Transverse colon (tissue), 4 donors: Measurements from ENCODE around the gene CLDN19. TPM values are rescaled to one million over a fixed set of nuclear protein-coding genes. Genes with fewer than 3 reads are reported as not detected.

Experiments used
- DNase-seq: peaks from one replicate; pipeline ENCODE4 v3.0.0-alpha.2; 2019
- H3K27ac ChIP-seq, 4 donors: fragments of 200-600 bp; sonication (generic); 2 replicates each; pipeline ENCODE4 v1.5.1; 2016 to 2018; ENCODE audit warnings: inconsistent platforms in 4 of 4
- H3K27me3 ChIP-seq: fragments of 200-600 bp; sonication (generic); 2 replicates; pipeline ENCODE4 v1.5.1; 2017; ENCODE audit warnings: inconsistent platforms
- H3K36me3 ChIP-seq, 4 donors: fragments of 200-600 bp; sonication (generic); 2 replicates each; pipeline ENCODE4 v1.5.1; 2017 to 2019; ENCODE audit warnings: inconsistent platforms in 4 of 4
- H3K4me1 ChIP-seq, 4 donors: fragments of 200-600 bp; sonication (generic); 2 replicates each; pipeline ENCODE4 v1.5.1; 2017 to 2020; ENCODE audit warnings: inconsistent platforms in 4 of 4
- H3K4me3 ChIP-seq, 4 donors: fragments of 200-600 bp; sonication (generic); 1 replicate in 1 of 4; 2 replicates in 3 of 4; pipeline versions ENCODE4 v1.5.1 to v1.6.1; 2017 to 2019; ENCODE audit warnings: inconsistent platforms in 4 of 4
- H3K9me3 ChIP-seq, 2 donors: fragments of 200-600 bp; sonication (generic); 2 replicates each; pipeline ENCODE4 v1.5.1; 2017 to 2019; ENCODE audit warnings: inconsistent platforms in 2 of 2
- EP300 ChIP-seq: sonication (generic); formaldehyde crosslinking; IDR thresholded peaks from one replicate; pipeline ENCODE4 v1.6.1; 2017; ENCODE audit warnings: antibody characterized with exemption, low read depth
- POLR2A ChIP-seq: fragments of 450-650 bp; IDR thresholded peaks from one replicate; pipeline ENCODE4 v1.6.1; 2016; ENCODE audit warnings: antibody characterized with exemption, mild to moderate bottlenecking, moderate library complexity
- POLR2AphosphoS5 ChIP-seq, 3 donors: sonication (generic); formaldehyde crosslinking; IDR thresholded peaks; one replicate each; pipeline ENCODE4 v1.6.1; 2016; ENCODE audit warnings: antibody characterized with exemption in 3 of 3
- WGBS, 2 donors: methylation state at CpG; one replicate each; pipeline ENCODE4 v1.1.5; 2018; ENCODE audit warnings: low coverage in 1 of 2; 5-methylcytosine and 5-hydroxymethylcytosine counted together
- in situ Hi-C, 4 donors: fragments of 200-750 bp; cut with MboI; loops; one replicate each; pipeline versions ENCODE4 v1.15.0 to v1.15.1; 2017; ENCODE audit warnings: low sequenced_read_pairs in 3 of 4, low pct_ligation_motif_present in 1 of 4, low pct_unique_long_range_greater_than_20kb in 1 of 4
- intact Hi-C: fragments of 100-400 bp; cut with DNase I; formaldehyde crosslinking; loops from one replicate; pipeline ENCODE4 v1.15.1; 2023; ENCODE audit warnings: low total_unique reads
- total RNA-seq, 4 donors: library from RNA; depleted of rRNA; stranded (reverse); fragments of >200 nt; gene quantifications; one replicate each; pipeline ENCODE4 v1.1.0, GENCODE V29; 2016
- TF ChIP-seq, protein P1 (sequence below), 5 experiments: fragments of 200-600 bp in 3 of 5; fragments of 450-650 bp in 2 of 5; sonication (generic) in 3 of 5; IDR thresholded peaks; 1 replicate in 2 of 5; 2 replicates in 3 of 5; pipeline ENCODE4 v1.5.1; 2016 to 2017; ENCODE audit warnings: antibody characterized with exemption in 5 of 5, inconsistent platforms in 3 of 5, mild to moderate bottlenecking in 2 of 5, moderate library complexity in 1 of 5

CLDN19 gene
- under 1 TPM in 1 of 4 donors, not detected in 3; 0.27 TPM for total RNA-seq

- DNase-seq: no peak
- Histone ChIP-seq H3K27me3 (no peaks in the 10 kb centered on the region), H3K4me3 (no peak within 1 kb of the TSS), H3K27ac (no peak within 1 kb of the TSS), H3K36me3 (no peaks in the 10 kb centered on the region), H3K9me3 (no peaks in the 10 kb centered on the region), H3K4me1 (peaks cover 0 to 27% (median 7%) of the 10 kb centered on the region in 4 donors)
- in situ Hi-C loops: loop anchor here in 2 of 4 donors (10.0 to 25.0 kb wide), 3 partner anchors 165 to 603 kb away; partner anchors contain the start of gene FOXJ3 (in 1 of the 2)
- intact Hi-C loops: loop anchor here (10.0 kb wide), 1 partner anchor 45 kb away; no protein-coding TSS in a partner anchor
- no peak for TF ChIP-seq POLR2A
- TF ChIP-seq, protein P1, sequence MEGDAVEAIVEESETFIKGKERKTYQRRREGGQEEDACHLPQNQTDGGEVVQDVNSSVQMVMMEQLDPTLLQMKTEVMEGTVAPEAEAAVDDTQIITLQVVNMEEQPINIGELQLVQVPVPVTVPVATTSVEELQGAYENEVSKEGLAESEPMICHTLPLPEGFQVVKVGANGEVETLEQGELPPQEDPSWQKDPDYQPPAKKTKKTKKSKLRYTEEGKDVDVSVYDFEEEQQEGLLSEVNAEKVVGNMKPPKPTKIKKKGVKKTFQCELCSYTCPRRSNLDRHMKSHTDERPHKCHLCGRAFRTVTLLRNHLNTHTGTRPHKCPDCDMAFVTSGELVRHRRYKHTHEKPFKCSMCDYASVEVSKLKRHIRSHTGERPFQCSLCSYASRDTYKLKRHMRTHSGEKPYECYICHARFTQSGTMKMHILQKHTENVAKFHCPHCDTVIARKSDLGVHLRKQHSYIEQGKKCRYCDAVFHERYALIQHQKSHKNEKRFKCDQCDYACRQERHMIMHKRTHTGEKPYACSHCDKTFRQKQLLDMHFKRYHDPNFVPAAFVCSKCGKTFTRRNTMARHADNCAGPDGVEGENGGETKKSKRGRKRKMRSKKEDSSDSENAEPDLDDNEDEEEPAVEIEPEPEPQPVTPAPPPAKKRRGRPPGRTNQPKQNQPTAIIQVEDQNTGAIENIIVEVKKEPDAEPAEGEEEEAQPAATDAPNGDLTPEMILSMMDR (IDR thresholded peaks at IDR 0.05): no peak
- no peak for TF ChIP-seq POLR2AphosphoS5 (IDR thresholded peaks at IDR 0.05)
- TF ChIP-seq EP300: no peak
- WGBS, 2 donors: 71% methylated on average over 23 of the region's 27 CpGs; no CpG with 5 or more reads in 1 of the 2 donors
Observed at GRCh38 chr1:42739753-42740700, at the start of gene CLDN19. TSS of gene CLDN19 (minus strand) at chr1:42740236. CDS start at chr1:42740063, 173 bp downstream.

DNA sequence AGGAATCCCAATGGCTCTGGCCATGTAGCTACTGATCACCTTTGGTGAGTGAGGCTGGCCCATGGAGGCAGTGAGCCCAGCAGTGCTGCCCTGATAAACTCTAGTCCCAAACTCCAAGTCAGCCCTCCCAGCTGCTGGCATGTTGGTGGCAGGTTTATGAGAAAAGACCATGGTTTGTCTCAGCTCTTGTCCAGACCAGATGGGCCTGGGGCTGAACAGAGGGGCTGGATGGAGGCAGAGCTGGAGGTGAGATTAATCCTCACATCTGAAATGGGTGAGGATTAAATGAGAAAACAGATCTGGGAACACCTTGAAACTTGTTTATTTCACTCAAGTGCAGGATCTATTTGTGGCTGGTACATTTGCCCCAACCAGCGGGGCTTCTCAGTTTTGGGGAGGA is 48.0 kb upstream of the CLDN19 start:
- intact Hi-C loops: no loop called here
- in situ Hi-C loops: loop anchor here in 1 of 4 donors (25.0 kb wide), 1 partner anchor 274 kb away; no protein-coding TSS in a partner anchor
- TF ChIP-seq POLR2A (no peak), EP300 (no peak), POLR2AphosphoS5 (IDR thresholded peaks at IDR 0.05) (no peak)
- TF ChIP-seq, protein P1 (IDR thresholded peaks at IDR 0.05): no peak
- 100% methylated on average over 1 of the region's 1 CpG for WGBS, 2 donors
- H3K9me3 ChIP-seq: no peaks in the 10 kb centered on the region
- no peaks in the 10 kb centered on the region for H3K36me3 ChIP-seq
- peaks cover 0 to 11% (median 6%) of the 10 kb centered on the region in 4 donors for H3K4me1 ChIP-seq
- peaks cover 11% of the 10 kb centered on the region for H3K27me3 ChIP-seq
- H3K27ac ChIP-seq: no peak overlapping the region
- no peak overlapping the region for H3K4me3 ChIP-seq
- DNase-seq: no peak

GRCh38 chr1:42786097-42786496 is 46.1 kb upstream of the CLDN19 start:
- TF ChIP-seq POLR2A: no peak
- TF ChIP-seq, protein P1 (IDR thresholded peaks at IDR 0.05): no peak
- TF ChIP-seq EP300: no peak
- no peak for TF ChIP-seq POLR2AphosphoS5 (IDR thresholded peaks at IDR 0.05)
- no peak for DNase-seq
- in situ Hi-C loops (loop anchor here in 1 of 4 donors (25.0 kb wide), 1 partner anchor 276 kb away; no protein-coding TSS in a partner anchor), intact Hi-C loops (no loop called here)
- Histone ChIP-seq H3K27ac (no peak overlapping the region), H3K27me3 (peaks cover 11% of the 10 kb centered on the region), H3K4me1 (peaks cover 0 to 11% (median 6%) of the 10 kb centered on the region in 4 donors), H3K36me3 (no peaks in the 10 kb centered on the region), H3K9me3 (no peaks in the 10 kb centered on the region), H3K4me3 (no peak overlapping the region)
- WGBS, 2 donors: 87 to 92% methylated on average over 3 to 5 of the region's 5 CpGs

DNA sequence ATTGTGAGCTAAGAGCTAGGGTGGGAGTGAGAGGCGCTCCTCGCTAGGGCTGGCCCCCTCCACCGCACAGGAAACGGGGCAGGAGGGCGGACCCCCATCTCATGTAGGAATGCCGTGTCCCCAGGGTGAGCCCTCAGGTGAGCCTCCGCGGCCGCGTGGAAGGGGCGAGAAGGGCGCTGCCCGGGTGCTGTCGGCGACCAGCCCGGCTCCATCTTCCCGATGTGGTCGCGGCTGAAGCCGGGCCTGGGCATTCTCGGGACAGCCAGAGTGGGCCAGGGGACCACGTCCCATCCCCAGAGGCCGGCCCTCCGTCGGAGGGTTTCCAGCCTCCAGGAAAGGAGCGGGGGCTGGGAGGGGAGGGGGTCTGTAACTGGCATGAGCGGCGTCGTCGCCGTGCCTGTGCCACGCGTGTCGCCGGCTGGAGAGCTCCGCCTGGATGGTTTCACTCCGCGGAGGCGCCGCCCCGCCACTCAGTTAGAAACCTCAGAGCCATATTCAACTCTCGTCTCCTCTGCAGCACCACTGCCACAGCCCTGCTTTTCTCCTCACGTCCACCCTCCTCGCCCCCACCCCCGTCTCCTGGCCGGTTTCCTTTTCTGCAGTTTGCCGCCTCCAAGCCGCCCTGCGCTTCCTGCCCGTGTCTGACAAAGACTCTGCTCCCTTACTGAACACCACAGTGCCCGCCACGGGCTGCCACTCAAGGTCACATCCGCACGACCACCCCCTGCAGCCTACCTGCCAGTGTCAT is 45.1 kb upstream of the CLDN19 start, which contains the start of gene TMEM269:
TMEM269 (plus strand) TSS at position 46 of the 748 bp plus-strand sequence. CDS start 4,903 bp downstream, outside the sequence.
- H3K9me3 ChIP-seq: no peaks in the 10 kb centered on the region
- peak; percentile 13 for DNase-seq
- H3K36me3 ChIP-seq: peaks cover 0 to 5% (median 0%) of the 10 kb centered on the region in 4 donors
- H3K4me3 ChIP-seq: peak within 1 kb of the TSS; percentile 11 to 45 (median 26)
- 0 to 31% methylated on average over 2 to 32 of the region's 54 CpGs for WGBS, 2 donors
- peaks cover 0 to 11% (median 6%) of the 10 kb centered on the region in 4 donors for H3K4me1 ChIP-seq
- peaks cover 11% of the 10 kb centered on the region for H3K27me3 ChIP-seq
- in situ Hi-C loops: loop anchor here in 1 of 4 donors (25.0 kb wide), 1 partner anchor 277 kb away; no protein-coding TSS in a partner anchor
- no peak for TF ChIP-seq POLR2AphosphoS5 (IDR thresholded peaks at IDR 0.05)
- TF ChIP-seq, protein P1 (IDR thresholded peaks at IDR 0.05): no peak
- no peak for TF ChIP-seq EP300
- no peak for TF ChIP-seq POLR2A
- H3K27ac ChIP-seq: no peak within 1 kb of the TSS
- intact Hi-C loops: no loop called here
